ACC112 (cell line): ENCODE data around the gene TMEM237.

Experiments
- H2AFZ ChIP-seq: fragments of 200-600 bp; sonication (generic); one replicate; pipeline ENCODE4 v1.6.0; 2017; ENCODE audit warnings: antibody characterized with exemption, low read length; ENCODE audit not compliant: unreplicated experiment
- H3K27ac ChIP-seq: fragments of 200-600 bp; sonication (generic); 2 replicates; pipeline ENCODE4 v1.5.1; 2014; ENCODE audit warnings: low read depth, mild to moderate bottlenecking, antibody characterized with exemption, low read length, moderate library complexity
- H3K27me3 ChIP-seq: fragments of 200-600 bp; sonication (generic); 2 replicates; pipeline ENCODE4 v1.6.1; 2014; ENCODE audit warnings: mild to moderate bottlenecking, antibody characterized with exemption, low read length, moderate library complexity, mixed read lengths; ENCODE audit not compliant: insufficient read depth
- H3K36me3 ChIP-seq: fragments of 200-600 bp; sonication (generic); 2 replicates; pipeline ENCODE4 v1.6.1; 2016; ENCODE audit warnings: mild to moderate bottlenecking, antibody characterized with exemption, low read length, moderate library complexity, mixed read lengths; ENCODE audit not compliant: insufficient read depth
- H3K4me1 ChIP-seq: fragments of 200-600 bp; sonication (generic); one replicate; pipeline ENCODE4 v1.6.1; 2016; ENCODE audit warnings: low read length, mixed read lengths; ENCODE audit not compliant: insufficient read depth, unreplicated experiment, control insufficient read depth
- H3K4me3 ChIP-seq: fragments of 200-600 bp; sonication (generic); 2 replicates; pipeline ENCODE4 v1.5.1; 2014; ENCODE audit warnings: mild to moderate bottlenecking, low read depth, low read length
- H3K79me2 ChIP-seq: fragments of 200-600 bp; sonication (generic); one replicate; pipeline ENCODE4 v1.6.0; 2016; ENCODE audit warnings: low read length; ENCODE audit not compliant: control insufficient read depth, unreplicated experiment, insufficient read depth

TMEM237 gene

DNA sequence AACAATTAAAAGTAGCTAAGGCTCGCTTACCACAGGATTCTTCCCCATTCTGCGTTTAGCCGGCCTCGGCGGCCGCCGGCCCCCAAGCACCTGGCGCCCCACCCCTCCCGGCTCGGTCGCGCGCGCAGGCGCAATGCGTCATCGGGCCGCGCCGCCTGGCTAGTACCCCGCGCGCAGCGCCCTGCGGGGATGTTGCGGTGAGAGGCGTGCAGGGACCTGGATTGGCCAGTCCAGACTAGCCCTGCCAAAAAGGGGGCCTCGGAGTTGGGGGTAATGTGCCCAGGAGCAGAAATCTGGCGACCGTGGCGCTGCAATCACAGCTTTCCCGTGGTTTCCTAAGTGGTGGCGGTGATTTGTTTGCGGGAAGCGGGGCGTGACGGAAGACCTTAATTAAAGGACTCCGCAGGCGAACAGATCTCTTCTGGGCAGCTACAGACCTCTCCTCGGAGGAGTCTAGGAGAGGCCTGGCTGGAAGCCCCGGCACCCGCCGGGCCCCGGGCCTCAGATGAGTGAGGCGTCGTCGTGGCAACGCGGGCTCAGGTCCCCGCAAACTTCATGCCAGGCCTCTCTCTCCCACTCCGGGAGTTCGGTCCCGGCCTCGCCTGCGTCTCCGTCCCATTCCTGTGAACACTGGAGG, 606 bp downstream of the TMEM237 start:
- Histone ChIP-seq H3K36me3 (peaks cover 3% of the 10 kb centered on the region; the same call in 1 of the 2 replicates), H3K27ac (peak overlapping the region; percentile 72)

DNA sequence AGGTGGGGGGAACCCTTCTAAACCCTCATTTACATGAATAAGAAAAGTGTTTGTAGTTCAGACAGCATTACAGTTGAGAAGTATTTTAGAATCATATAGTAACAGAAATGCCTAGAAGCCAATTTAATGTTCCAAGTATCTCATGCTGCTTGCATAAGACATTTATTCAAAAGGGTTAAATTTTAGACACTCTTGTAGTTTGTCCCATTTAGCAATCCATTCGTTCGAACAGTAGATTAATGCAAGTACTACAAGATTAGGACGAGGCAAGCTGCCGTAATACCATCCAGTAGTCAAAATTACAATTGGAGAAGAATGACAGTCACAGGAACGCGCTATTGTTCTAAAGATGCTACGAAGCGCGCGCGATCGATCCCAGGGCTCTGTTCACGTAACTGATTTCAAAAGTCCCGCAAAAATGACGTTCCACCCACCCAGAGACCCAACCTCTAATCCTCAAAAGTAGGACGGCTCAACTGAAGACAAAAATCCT, 1.2 kb downstream of the TMEM237 start:
- Histone ChIP-seq H3K4me1 (peaks cover 23% of the 10 kb centered on the region), H3K79me2 (peaks cover 18% of the 10 kb centered on the region), H3K27ac (peak overlapping the region; percentile 72), H3K4me3 (peak overlapping the region; percentile 81), H2AFZ (peak overlapping the region; percentile 87), H3K27me3 (no peaks in the 10 kb centered on the region), H3K36me3 (peaks cover 3% of the 10 kb centered on the region; the same call in 1 of the 2 replicates)

More for the DNA sequence above, 606 bp downstream of the TMEM237 start:
- Histone ChIP-seq H3K27me3 (no peaks in the 10 kb centered on the region), H3K4me1 (peaks cover 23% of the 10 kb centered on the region), H2AFZ (peak overlapping the region; percentile 87), H3K79me2 (peaks cover 18% of the 10 kb centered on the region), H3K4me3 (peak overlapping the region; percentile 81)

- Histone ChIP-seq H3K27ac (no peak overlapping the region), H3K36me3 (peaks cover 21% of the 10 kb centered on the region), H3K27me3 (no peaks in the 10 kb centered on the region), H3K79me2 (peaks cover 18% of the 10 kb centered on the region), H2AFZ (no peak overlapping the region), H3K4me1 (peaks cover 11% of the 10 kb centered on the region), H3K4me3 (no peak overlapping the region)
Observed at GRCh38 chr2:201639205-201639604, 4.1 kb downstream of the TMEM237 start.

- Histone ChIP-seq H2AFZ (no peak overlapping the region), H3K79me2 (peaks cover 18% of the 10 kb centered on the region), H3K27ac (no peak overlapping the region), H3K4me1 (peaks cover 3% of the 10 kb centered on the region), H3K27me3 (no peaks in the 10 kb centered on the region), H3K36me3 (peaks cover 29% of the 10 kb centered on the region), H3K4me3 (no peak overlapping the region)
Observed at GRCh38 chr2:201638326-201638725, 5.0 kb downstream of the TMEM237 start.

- Histone ChIP-seq H3K27ac (no peak overlapping the region), H3K36me3 (peaks cover 45% of the 10 kb centered on the region), H3K4me1 (no peaks in the 10 kb centered on the region)
Observed at GRCh38 chr2:201633661-201634249, 9.5 kb downstream of the TMEM237 start.

GRCh38 chr2:201631041-201631440, 12.3 kb downstream of the TMEM237 start:
- no peak overlapping the region for H3K27ac ChIP-seq
- peaks cover 39% of the 10 kb centered on the region for H3K36me3 ChIP-seq
- no peak overlapping the region for H2AFZ ChIP-seq
- no peaks in the 10 kb centered on the region for H3K79me2 ChIP-seq
- H3K4me3 ChIP-seq, result no peak overlapping the region
- H3K4me1 ChIP-seq, result no peaks in the 10 kb centered on the region
- H3K27me3 ChIP-seq, result no peaks in the 10 kb centered on the region

More at GRCh38 chr2:201633661-201634249, 9.5 kb downstream of the TMEM237 start:
- Histone ChIP-seq H3K27me3 (no peaks in the 10 kb centered on the region), H2AFZ (no peak overlapping the region), H3K4me3 (no peak overlapping the region), H3K79me2 (no peaks in the 10 kb centered on the region)

DNA sequence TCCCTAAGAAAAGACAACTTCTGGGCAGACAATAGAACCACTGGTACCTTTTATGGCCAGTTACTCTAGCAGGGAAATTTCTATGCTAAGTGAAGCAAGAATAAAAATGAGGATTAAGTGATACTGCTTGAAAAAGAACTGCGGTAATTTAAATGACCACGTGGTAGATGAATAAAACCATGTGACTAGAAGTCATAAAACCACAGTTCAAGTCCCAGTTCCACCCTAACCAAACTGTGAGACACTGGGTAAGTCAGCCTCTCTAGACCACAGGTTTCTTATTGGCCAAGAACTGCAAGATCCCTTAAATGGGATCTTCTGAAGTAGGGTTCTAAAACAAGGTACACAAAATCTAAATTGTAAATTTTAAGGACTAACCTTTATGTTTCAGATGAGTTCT, 12.7 kb downstream of the TMEM237 start:
- Histone ChIP-seq H3K79me2 (no peaks in the 10 kb centered on the region), H3K4me3 (no peak overlapping the region), H2AFZ (no peak overlapping the region), H3K27ac (no peak overlapping the region), H3K36me3 (peaks cover 39% of the 10 kb centered on the region), H3K27me3 (no peaks in the 10 kb centered on the region), H3K4me1 (no peaks in the 10 kb centered on the region)

GRCh38 chr2:201628545-201628944, 14.8 kb downstream of the TMEM237 start:
- Histone ChIP-seq H3K36me3 (peaks cover 31% of the 10 kb centered on the region), H3K27me3 (no peaks in the 10 kb centered on the region), H3K79me2 (no peaks in the 10 kb centered on the region), H3K27ac (no peak overlapping the region), H3K4me3 (no peak overlapping the region), H2AFZ (no peak overlapping the region), H3K4me1 (no peaks in the 10 kb centered on the region)

GRCh38 chr2:201622306-201622970, 20.9 kb downstream of the TMEM237 start:
- Histone ChIP-seq H3K27ac (peak overlapping the region; percentile 53), H3K4me3 (peak overlapping the region; percentile 2; the same call in 1 of the 2 replicates), H3K36me3 (0 out of 2 replicates have a peak, but pooled peaks cover 7% of the 10 kb centered on the region), H3K4me1 (peaks cover 25% of the 10 kb centered on the region), H3K27me3 (no peaks in the 10 kb centered on the region), H3K79me2 (no peaks in the 10 kb centered on the region), H2AFZ (no peak overlapping the region)

DNA sequence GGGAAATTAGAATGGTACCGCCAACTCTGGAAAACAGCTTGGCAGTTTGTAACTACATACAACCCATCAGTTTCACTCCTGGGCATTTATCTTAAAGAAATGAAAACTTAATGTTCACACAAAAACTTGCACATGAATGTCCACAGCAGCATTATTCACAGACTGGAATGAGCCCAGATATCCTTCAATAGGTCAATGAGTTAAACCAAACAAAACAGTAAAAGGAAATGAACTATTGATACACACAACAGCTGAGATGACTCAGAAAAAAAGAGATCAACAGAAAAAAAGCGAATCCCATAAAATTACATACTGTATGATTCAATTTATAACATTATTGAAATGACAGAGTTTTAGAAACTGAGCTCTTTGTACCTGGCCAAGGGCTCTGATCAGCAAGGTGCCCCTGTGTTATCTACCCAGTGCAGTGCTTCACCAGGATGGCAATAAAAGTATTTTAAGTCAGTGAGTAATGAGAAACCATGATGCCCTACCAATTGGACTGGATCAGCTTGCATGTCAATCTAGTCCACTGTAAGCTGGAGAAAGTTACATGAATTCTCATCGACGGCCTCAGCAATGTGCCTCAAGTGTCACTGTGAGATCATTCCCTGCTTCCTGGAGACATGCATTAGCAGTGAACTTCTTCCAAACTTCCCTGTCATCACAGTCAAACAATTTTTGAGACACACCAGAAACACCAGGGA, 21.9 kb downstream of the TMEM237 start:
- 0 out of 2 replicates have a peak, but pooled peaks cover 7% of the 10 kb centered on the region for H3K36me3 ChIP-seq

More for the DNA sequence above, 21.9 kb downstream of the TMEM237 start:
- H3K4me1 ChIP-seq, result peaks cover 25% of the 10 kb centered on the region
- H3K79me2 ChIP-seq, result no peaks in the 10 kb centered on the region
- H3K27me3 ChIP-seq, result no peaks in the 10 kb centered on the region
- H2AFZ ChIP-seq, result no peak overlapping the region
- peak overlapping the region; percentile 53 for H3K27ac ChIP-seq
- H3K4me3 ChIP-seq, result peak overlapping the region; percentile 2; the same call in 1 of the 2 replicates
